Right hindlimb (tissue), 1 donor: Measurements from ENCODE around the gene CDK8.
"Not testable (repeated sequence)": the region's sequence is repeated elsewhere in the genome, so short reads cannot be mapped to it uniquely, and the experiment has no call there.

Experiments used
- DNase-seq: peaks from one replicate; pipeline ENCODE4 v3.0.0-alpha.2; 2018

The CDK8 gene

GRCh38 chr13:26253787-26254582 lies at the start of gene CDK8:
Gene CDK8 (plus strand): TSS chr13:26254129. CDS start chr13:26254642, 513 bp downstream.
- DNase-seq, result peak; percentile 95

- DNase-seq, result no peak
Measured at GRCh38 chr13:26208287-26208686, 45.6 kb upstream of the CDK8 start.

DNA sequence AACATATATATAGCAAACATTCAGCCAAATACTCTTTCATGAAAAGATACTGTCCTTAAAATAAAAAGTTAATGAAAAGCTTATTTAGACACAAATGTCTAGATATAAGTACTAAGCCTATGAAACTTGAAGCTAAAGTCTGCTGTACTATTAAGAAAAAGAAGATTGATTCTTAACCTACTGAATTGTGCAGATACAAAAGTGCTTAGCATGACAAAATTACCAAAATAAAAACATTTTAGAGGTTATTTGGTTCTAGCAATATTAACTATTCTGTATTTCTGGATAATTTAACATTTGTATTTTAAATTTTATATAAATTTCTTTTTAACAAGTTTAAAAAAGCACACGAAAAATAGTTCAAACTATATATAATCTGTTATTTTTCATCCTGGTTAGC lies 40.6 kb upstream of the CDK8 start:
- DNase-seq, result no peak

GRCh38 chr13:26213982-26214381 lies 39.9 kb upstream of the CDK8 start:
- DNase-seq, result no peak

GRCh38 chr13:26216042-26216441 lies 37.9 kb upstream of the CDK8 start:
- no peak for DNase-seq

DNA sequence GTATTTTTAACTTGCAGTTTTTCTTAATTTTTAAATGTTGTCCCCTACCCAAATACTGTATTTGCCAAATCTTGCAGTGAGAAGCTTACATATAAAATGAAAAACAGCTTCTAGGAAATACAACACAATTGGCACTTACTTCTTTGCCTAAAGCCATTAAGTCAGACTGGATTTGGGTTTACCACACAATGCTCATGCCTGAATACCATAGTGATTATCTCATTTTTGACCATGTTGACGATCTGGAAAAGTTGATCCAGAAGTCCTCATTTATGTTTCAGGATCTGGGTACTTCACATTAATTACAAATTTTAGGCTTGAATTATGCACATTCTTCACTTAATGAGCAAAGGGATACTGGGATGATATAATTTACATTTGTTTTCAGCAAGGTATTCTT lies 34.2 kb upstream of the CDK8 start:
- no peak for DNase-seq

DNA sequence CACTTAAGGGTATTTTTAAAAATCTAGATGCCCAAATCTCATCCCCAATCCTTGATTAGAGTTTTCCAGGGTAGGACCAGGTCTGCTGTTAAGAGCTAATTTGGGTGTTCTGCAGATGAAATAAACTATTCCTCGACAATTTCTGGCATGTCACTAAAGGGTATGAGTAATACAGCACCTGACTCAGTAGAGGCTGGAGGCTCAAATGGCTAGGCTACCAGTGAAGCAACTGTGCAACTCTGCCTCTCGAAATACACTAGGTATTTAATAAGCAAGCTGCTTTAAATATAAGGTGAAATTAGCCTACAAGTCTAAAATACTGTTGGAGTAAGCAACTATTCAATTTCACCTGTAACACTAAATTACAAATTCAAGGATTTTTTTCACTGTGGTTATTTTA lies 33.4 kb upstream of the CDK8 start:
- no peak for DNase-seq

- DNase-seq, result no peak
Measured at GRCh38 chr13:26221399-26221720, 32.6 kb upstream of the CDK8 start.

GRCh38 chr13:26221721-26222519 lies 32.0 kb upstream of the CDK8 start, which contains the start of gene RNF6:
Gene RNF6 (minus strand): TSS chr13:26222314. CDS start chr13:26219649, 2,665 bp downstream.
- peak; percentile 96 for DNase-seq

GRCh38 chr13:26222520-26223046 lies 31.3 kb upstream of the CDK8 start:
- no peak for DNase-seq

DNA sequence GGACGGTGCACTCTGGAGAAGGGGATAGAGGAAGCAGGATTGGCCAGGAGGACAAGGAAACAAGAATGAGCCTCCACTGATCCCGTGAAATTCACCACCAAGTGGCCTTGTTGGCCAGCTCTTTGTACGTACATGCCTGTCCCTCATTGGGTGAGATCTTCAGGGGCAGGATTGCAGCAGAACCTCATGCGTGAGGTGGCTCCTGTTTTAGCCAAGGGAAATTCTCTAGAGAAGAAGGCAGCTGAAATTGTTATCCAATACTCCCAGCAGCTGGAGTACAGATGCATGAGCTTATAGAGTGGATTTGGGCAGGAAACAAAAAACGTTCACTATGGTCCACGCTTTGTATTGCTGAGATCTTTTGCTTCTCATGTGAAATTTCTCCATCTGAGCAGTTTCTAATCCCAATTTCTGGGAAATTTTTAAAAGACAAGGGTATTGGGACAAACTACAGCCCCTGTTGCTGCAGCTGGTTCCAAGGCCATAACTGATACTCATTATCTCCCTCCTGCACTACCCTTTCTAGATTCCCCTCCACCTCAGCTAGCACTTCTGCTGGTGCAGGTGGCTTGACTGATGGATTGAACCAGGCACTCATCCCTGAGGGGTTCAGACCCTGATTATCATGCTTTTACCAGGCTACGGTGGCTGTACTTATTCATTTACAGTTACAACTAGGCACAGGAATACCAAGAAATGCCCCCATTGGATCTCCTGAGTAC lies 27.9 kb upstream of the CDK8 start:
- DNase-seq, result peak; percentile 74

DNA sequence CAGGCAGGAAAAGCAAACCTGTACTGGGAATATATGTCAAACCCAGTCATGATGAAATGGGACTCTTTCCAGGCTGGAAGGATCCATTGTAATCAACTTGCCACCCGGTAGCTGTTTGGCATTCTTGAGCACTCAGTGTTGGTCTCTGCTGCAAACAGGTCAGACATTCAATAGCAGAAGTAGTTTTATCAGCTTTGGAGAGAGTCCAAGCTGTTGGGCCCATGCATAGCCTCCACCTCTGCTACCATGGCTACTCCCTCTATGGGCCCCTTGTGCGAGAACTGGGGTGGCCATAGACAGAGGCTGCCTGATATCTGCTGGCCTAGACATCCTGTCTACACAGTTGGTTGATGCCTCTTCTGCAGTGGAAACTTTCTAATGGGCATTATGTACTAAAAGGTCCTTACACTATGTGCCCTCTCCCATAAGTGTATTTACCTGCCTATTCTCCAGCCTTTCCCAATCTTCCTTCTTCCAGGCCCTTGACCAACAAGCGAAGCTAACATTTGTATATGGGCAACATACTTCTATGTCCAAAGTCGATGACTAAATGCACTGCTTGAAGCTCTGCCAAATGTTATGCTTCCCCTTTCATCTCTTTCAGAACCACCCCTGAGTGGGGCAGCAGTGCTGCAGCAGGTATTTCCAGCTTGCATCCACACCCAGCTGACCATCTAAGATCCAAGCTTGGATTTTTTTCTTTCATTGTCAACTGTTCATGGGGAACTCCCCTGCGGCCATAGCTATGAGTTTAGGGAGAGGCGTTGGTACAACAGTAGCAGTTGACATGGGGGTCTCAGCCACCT lies 26.6 kb upstream of the CDK8 start:
- no peak for DNase-seq

GRCh38 chr13:26228096-26228495 lies 25.8 kb upstream of the CDK8 start:
- peak; percentile 24 for DNase-seq

DNA sequence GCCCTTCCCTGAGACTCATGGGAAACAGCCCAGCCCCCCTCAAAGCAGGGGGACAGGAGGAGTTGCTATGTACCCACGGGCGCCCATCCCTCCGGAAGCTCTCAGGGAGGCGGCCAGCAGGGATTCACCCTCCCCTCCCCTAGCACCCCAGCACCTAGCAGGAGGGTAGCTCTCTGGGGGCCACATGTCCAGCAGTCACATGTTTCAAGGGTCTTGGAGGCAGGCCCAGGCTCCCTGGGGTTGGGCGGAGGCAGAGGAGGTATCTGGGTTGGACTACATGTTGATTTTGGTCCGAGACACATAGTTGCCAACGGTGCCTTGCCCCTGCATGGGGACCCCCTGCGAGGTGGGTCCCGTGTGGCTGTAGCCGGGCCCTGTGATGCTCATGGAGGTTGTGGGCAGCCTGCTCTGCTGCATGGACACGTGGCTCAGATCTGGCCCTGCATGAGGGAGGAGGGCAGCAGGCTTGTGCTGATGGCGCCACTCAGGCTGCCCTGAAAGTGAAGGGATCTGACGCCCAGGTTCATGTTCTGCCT lies 24.8 kb upstream of the CDK8 start:
- no peak for DNase-seq

- no peak for DNase-seq
Measured at GRCh38 chr13:26230703-26231102, 23.2 kb upstream of the CDK8 start.

DNA sequence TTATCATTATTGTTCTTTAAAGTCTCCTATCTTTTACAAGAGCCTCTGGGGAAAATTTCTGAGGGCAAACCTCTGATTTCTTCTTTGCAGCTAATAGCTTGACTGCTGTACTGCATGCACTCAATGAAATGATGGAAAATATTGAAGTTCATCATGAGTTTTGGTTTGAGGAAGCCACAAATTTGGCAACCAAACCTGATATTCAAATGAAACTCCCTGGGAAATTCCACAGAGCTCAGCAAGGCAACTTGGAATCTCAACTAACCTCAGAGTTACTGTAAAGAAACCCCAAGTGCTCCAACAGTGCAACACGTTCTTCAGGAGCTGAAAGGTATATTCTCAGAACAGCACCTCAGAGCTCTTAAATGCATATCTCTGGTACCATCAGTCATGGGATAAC lies 17.6 kb upstream of the CDK8 start:
- DNase-seq, result no peak

DNA sequence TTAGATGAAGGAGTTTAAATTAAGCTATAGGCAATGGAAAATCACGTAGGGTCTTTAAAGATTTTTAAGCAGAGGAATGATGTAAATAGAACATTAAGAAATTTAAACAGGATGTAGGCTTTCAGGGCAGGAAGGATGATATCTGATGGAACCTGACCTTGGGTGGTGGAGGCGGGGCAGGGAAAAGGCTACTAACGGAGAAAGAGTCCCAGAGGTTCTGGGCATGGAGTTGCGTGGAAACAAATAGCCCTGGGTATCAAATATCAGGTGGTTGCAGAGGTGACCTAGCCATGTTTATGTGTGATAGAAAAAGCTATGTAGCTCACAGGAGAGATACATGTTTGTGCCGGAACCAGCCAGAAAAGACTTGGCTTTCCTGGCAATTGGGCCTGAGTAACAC lies 7.8 kb upstream of the CDK8 start:
- no peak for DNase-seq

- DNase-seq, result no peak
Measured at GRCh38 chr13:26247011-26247410, 6.9 kb upstream of the CDK8 start.

- no peak for DNase-seq
Measured at GRCh38 chr13:26247608-26248007, 6.3 kb upstream of the CDK8 start.

DNA sequence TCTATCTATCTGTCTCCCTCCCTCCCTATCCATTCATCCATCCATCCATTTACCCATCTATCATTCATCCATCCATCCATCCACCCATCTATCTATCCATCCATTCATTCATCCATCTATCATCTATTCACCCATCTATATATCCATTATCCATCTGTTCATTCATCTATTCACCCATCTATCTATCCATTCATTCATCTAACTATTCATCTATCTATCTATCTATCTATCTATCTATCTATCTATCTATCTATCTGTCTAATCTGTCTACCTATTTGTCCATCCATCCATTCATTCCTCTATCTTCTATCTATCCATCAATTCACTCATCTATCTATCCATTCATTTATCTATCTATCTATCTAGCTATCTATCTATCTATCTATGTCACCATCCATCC lies 4.4 kb upstream of the CDK8 start:
- DNase-seq, result no peak

- not testable (repeated sequence) for DNase-seq
Measured at GRCh38 chr13:26252006-26252405, 1.9 kb upstream of the CDK8 start.

GRCh38 chr13:26253262-26253786 lies 605 bp upstream of the CDK8 start:
- no peak for DNase-seq
